ENCODE results near the gene RPS21. TPM values are rescaled to one million over a fixed set of nuclear protein-coding genes. Genes with fewer than 3 reads are reported as not detected.
A peak's percentile ranks its signal among the peaks of the same experiment; 100 is the strongest.

Gene RPS21
- total and polyA plus RNA-seq, 10 donors, result 1,168 to 11,722 (median 3,328) TPM

- Histone ChIP-seq H3K4me1 (peaks cover 19 to 85% (median 40%) of the 10 kb centered on the region in 6 donors), H3K9me3 (no peaks in the 10 kb centered on the region), H3K27ac (peak overlapping the region; percentile 35 to 84 (median 78)), H3K36me3 (peaks cover 0 to 5% (median 0%) of the 10 kb centered on the region in 6 donors), H3K27me3 (replicated peaks in 1 of 7) (no peaks in the 10 kb centered on the region), H3K4me3 (no peak overlapping the region)
- WGBS, 5 donors, result 61 to 78% (median 67%) methylated on average over 15 to 16 of the region's 16 CpGs
- TF ChIP-seq POLR2AphosphoS5 (IDR thresholded peaks at IDR 0.05) (peak; percentile 60 to 81 (median 70)), POLR2A (IDR thresholded peaks at IDR 0.05) (no peak), CTCF (IDR thresholded peaks at IDR 0.05 in 8 of 11, conservative IDR thresholded peaks at IDR 0.05 in 3 of 11) (no peak)
- intact Hi-C loops (cut with DNase I; ENCODE audit: low total_unique reads), result loop anchor here (5.0 to 10.0 kb wide), 2 partner anchors 79 to 366 kb away; partner anchors contain the start of gene ADRM1
- DNase-seq, result no peak
Measured at GRCh38 chr20:62381202-62381797, 5.6 kb upstream of the RPS21 start.

- no peak for TF ChIP-seq CTCF (IDR thresholded peaks at IDR 0.05 in 8 of 11, conservative IDR thresholded peaks at IDR 0.05 in 3 of 11)
- TF ChIP-seq POLR2A (IDR thresholded peaks at IDR 0.05), result no peak
- TF ChIP-seq POLR2AphosphoS5 (IDR thresholded peaks at IDR 0.05), result no peak
- Histone ChIP-seq H3K4me1 (peaks cover 20 to 82% (median 38%) of the 10 kb centered on the region in 6 donors), H3K27ac (peak overlapping the region; percentile 35 to 84 (median 78)), H3K9me3 (no peaks in the 10 kb centered on the region), H3K4me3 (no peak overlapping the region), H3K27me3 (replicated peaks in 1 of 7) (no peaks in the 10 kb centered on the region), H3K36me3 (peaks cover 0 to 5% (median 0%) of the 10 kb centered on the region in 6 donors)
- WGBS, 5 donors, result 84 to 97% (median 95%) methylated on average over 6 of the region's 6 CpGs
- intact Hi-C loops (cut with DNase I; ENCODE audit: low total_unique reads), result loop anchor here (5.0 to 10.0 kb wide), 2 partner anchors 80 to 367 kb away; partner anchors contain the start of gene ADRM1
- no peak for DNase-seq
Measured at GRCh38 chr20:62381842-62382241, 5.1 kb upstream of the RPS21 start.

GRCh38 chr20:62382306-62383198, 4.4 kb upstream of the RPS21 start:
- peaks cover 0 to 5% (median 0%) of the 10 kb centered on the region in 6 donors for H3K36me3 ChIP-seq
- peak overlapping the region in 5 of 8 donors; percentile 26 to 84 (median 44) for H3K27ac ChIP-seq
- H3K4me1 ChIP-seq, result peaks cover 22 to 80% (median 37%) of the 10 kb centered on the region in 6 donors
- H3K27me3 ChIP-seq (replicated peaks in 1 of 7), result no peaks in the 10 kb centered on the region
- intact Hi-C loops (cut with DNase I; ENCODE audit: low total_unique reads), result loop anchor here (5.0 to 10.0 kb wide), 2 partner anchors 80 to 368 kb away; partner anchors contain the start of gene ADRM1
- H3K4me3 ChIP-seq, result no peak overlapping the region
- peak; percentile 92 for DNase-seq
- WGBS, 5 donors, result 48 to 60% (median 53%) methylated on average over 13 to 18 of the region's 18 CpGs
- TF ChIP-seq CTCF (IDR thresholded peaks at IDR 0.05 in 8 of 11, conservative IDR thresholded peaks at IDR 0.05 in 3 of 11) (peak; percentile 71 to 96 (median 93)), POLR2AphosphoS5 (IDR thresholded peaks at IDR 0.05) (peak; percentile 50 to 68 (median 68)), POLR2A (IDR thresholded peaks at IDR 0.05) (no peak)
- no peaks in the 10 kb centered on the region for H3K9me3 ChIP-seq
